Trophoblast cell (in vitro differentiated cells and primary cell): Measurements from ENCODE around the gene INSYN2B.
A peak's percentile ranks its signal among the peaks of the same experiment; 100 is the strongest.

Source experiments
- DNase-seq, 2 donors: peaks; one replicate each; pipeline ENCODE4 v3.0.0-alpha.2; 2016
- H2AFZ ChIP-seq: 2 replicates; pipeline ENCODE4 v1.6.1; 2013; ENCODE audit warnings: low read length, moderate library complexity, mild to moderate bottlenecking; ENCODE audit not compliant: insufficient read depth, poor library complexity
- H2AK5ac ChIP-seq: 2 replicates; pipeline ENCODE4 v1.6.1; 2013; ENCODE audit warnings: mild to moderate bottlenecking, low read length
- H2BK120ac ChIP-seq: 2 replicates; pipeline ENCODE4 v1.6.1; 2013; ENCODE audit warnings: low read length, mild to moderate bottlenecking, moderate library complexity; ENCODE audit not compliant: insufficient read depth, poor library complexity
- H2BK12ac ChIP-seq: 2 replicates; pipeline ENCODE4 v1.6.1; 2013; ENCODE audit warnings: mild to moderate bottlenecking, low read length, moderate library complexity
- H2BK5ac ChIP-seq: 2 replicates; pipeline ENCODE4 v1.6.1; 2013; ENCODE audit warnings: low read length, low read depth, moderate library complexity, mild to moderate bottlenecking; ENCODE audit not compliant: poor library complexity
- H3K14ac ChIP-seq: 2 replicates; pipeline ENCODE4 v1.6.1; 2013; ENCODE audit warnings: mild to moderate bottlenecking, low read length
- H3K18ac ChIP-seq: 2 replicates; pipeline ENCODE4 v1.6.1; 2013; ENCODE audit warnings: mild to moderate bottlenecking, low read length
- H3K23ac ChIP-seq: 2 replicates; pipeline ENCODE4 v1.6.1; 2013; ENCODE audit warnings: low read length
- H3K27ac ChIP-seq: 2 replicates; pipeline ENCODE4 v1.5.1; 2013; ENCODE audit warnings: low read depth, mild to moderate bottlenecking, inconsistent platforms, low read length, moderate library complexity
- H3K27me3 ChIP-seq: 2 replicates; pipeline ENCODE4 v1.6.1; 2013; ENCODE audit warnings: inconsistent platforms, mild to moderate bottlenecking, low read length, moderate library complexity; ENCODE audit not compliant: insufficient read depth
- H3K36me3 ChIP-seq, 2 experiments: 1 replicate in 1 of 2; 2 replicates in 1 of 2; pipeline ENCODE4 v1.6.1; 2013; ENCODE audit warnings: low read length in 2 of 2, mild to moderate bottlenecking in 2 of 2, moderate library complexity in 1 of 2; ENCODE audit not compliant: insufficient read depth in 2 of 2, control insufficient read depth in 1 of 2
- H3K4ac ChIP-seq: 2 replicates; pipeline ENCODE4 v1.6.1; 2013; ENCODE audit warnings: low read depth, mild to moderate bottlenecking, low read length, moderate library complexity
- H3K4me1 ChIP-seq, 2 experiments: 1 replicate in 1 of 2; 2 replicates in 1 of 2; pipeline ENCODE4 v1.6.1; 2013; ENCODE audit warnings: low read length in 2 of 2, mild to moderate bottlenecking in 2 of 2, moderate library complexity in 1 of 2; ENCODE audit not compliant: insufficient read depth in 2 of 2, control insufficient read depth in 1 of 2
- H3K4me2 ChIP-seq: 2 replicates; pipeline ENCODE4 v1.6.1; 2013; ENCODE audit warnings: inconsistent platforms, mild to moderate bottlenecking, low read length, moderate library complexity
- H3K4me3 ChIP-seq: 2 replicates; pipeline ENCODE4 v1.5.1; 2013; ENCODE audit warnings: mild to moderate bottlenecking, low read depth, low read length, inconsistent platforms
- H3K79me1 ChIP-seq: one replicate; pipeline ENCODE4 v1.6.1; 2013; ENCODE audit warnings: low read length
- H3K79me2 ChIP-seq: 2 replicates; pipeline ENCODE4 v1.6.1; 2013; ENCODE audit warnings: low read length, mild to moderate bottlenecking; ENCODE audit not compliant: control insufficient read depth, insufficient read depth, poor library complexity
- H3K9ac ChIP-seq: 2 replicates; pipeline ENCODE4 v1.6.1; 2013; ENCODE audit warnings: mild to moderate bottlenecking, low read length
- H3K9me3 ChIP-seq: 2 replicates; pipeline ENCODE4 v1.6.1; 2013; ENCODE audit warnings: low read depth, mild to moderate bottlenecking, control low read depth, inconsistent platforms, low read length; ENCODE audit not compliant: insufficient read depth
- H4K12ac ChIP-seq: 2 replicates; pipeline ENCODE4 v1.6.1; 2013; ENCODE audit warnings: low read depth, mild to moderate bottlenecking, low read length, moderate library complexity
- H4K8ac ChIP-seq: 2 replicates; pipeline ENCODE4 v1.6.1; 2013; ENCODE audit warnings: low read depth, mild to moderate bottlenecking, low read length, moderate library complexity
- H4K91ac ChIP-seq: one replicate; pipeline ENCODE4 v1.6.1; 2013; ENCODE audit warnings: low read depth, mild to moderate bottlenecking, low read length, moderate library complexity
- WGBS: extraction: QIAGEN DNeasy Blood & Tissue Kit; methylation state at CpG from one replicate; pipeline ENCODE4 v1.1.7; 2013; ENCODE audit warnings: missing lambda C conversion rate; ENCODE audit not compliant: insufficient read length, insufficient coverage; ENCODE audit errors: extremely low coverage; 5-methylcytosine and 5-hydroxymethylcytosine counted together

The INSYN2B gene

DNA sequence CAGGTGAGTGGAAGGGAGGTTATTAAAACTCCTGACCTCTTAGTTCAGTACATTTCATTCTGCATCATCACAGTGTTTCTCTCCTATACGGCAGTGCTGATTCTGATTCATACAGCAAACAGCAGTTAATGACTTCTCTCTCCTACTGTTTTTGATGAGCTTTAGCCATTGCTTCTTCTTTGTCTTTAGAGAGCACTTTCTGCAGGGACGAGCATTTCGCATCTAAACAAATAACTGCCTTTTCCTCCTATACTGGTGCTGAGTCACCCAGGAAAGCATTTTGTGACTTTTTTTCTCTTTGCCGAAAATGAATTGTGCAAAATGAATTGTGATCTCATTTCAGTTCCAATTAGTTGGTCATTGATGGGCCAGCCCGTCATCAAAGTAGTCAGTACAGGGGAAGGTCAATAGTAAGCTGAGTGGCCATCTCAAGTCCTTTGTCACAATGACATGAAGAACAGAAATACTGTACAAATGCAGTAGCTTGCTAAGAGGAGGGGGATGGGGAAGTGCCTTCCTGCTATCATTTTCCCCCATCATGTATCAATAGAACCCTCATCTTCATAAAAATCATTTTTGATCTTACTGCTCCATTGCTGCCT lies 98.5 kb downstream of the INSYN2B start:
- no peaks in the 10 kb centered on the region for H3K9me3 ChIP-seq
- H4K8ac ChIP-seq = no peak overlapping the region
- no peak overlapping the region for H2AFZ ChIP-seq
- no peak overlapping the region for H3K18ac ChIP-seq
- H2BK120ac ChIP-seq = no peak overlapping the region
- H2AK5ac ChIP-seq = no peak overlapping the region
- no peak overlapping the region for H3K4ac ChIP-seq
- no peak overlapping the region for H3K14ac ChIP-seq
- no peak overlapping the region for H3K4me3 ChIP-seq
- no peak overlapping the region for H3K27ac ChIP-seq
- H3K4me2 ChIP-seq = no peak overlapping the region
- H3K79me2 ChIP-seq = no peaks in the 10 kb centered on the region
- H2BK12ac ChIP-seq = no peak overlapping the region
- H4K12ac ChIP-seq = no peak overlapping the region
- H3K27me3 ChIP-seq = no peaks in the 10 kb centered on the region
- DNase-seq = no peak
- H3K23ac ChIP-seq = no peak overlapping the region
- no peak overlapping the region for H3K9ac ChIP-seq
- no peaks in the 10 kb centered on the region for H3K79me1 ChIP-seq
- WGBS = no CpG with 5 or more reads among the region's 5 CpGs
- no peak overlapping the region for H2BK5ac ChIP-seq
- H3K36me3 ChIP-seq = no peaks in the 10 kb centered on the region
- no peaks in the 10 kb centered on the region for H3K4me1 ChIP-seq
- H4K91ac ChIP-seq = no peak overlapping the region

DNA sequence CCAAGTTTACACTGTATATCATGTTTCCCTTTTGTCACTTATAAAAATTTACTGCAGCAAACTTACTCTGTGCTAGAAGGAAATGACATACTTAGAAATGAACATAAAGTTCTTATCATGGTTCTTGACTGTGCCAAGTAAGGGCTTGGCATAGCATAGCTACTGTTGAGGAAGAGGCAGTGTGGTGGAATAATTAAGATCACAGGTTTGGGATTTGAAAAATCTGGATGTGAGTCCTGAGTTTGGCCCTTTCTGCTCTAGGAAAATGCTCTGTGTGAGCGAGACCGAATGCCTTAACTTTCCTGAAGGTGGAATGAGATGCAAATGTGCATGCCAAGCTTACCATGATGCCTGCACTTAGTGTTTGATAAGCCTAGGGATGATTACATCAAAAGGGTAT lies 99.5 kb downstream of the INSYN2B start:
- Histone ChIP-seq H2BK12ac (no peak overlapping the region), H3K9me3 (no peaks in the 10 kb centered on the region), H4K8ac (no peak overlapping the region), H3K27me3 (no peaks in the 10 kb centered on the region), H3K18ac (no peak overlapping the region), H3K4me2 (no peak overlapping the region), H3K23ac (no peak overlapping the region), H2AFZ (no peak overlapping the region), H3K79me1 (no peaks in the 10 kb centered on the region), H2AK5ac (no peak overlapping the region), H3K27ac (no peak overlapping the region), H2BK120ac (no peak overlapping the region), H4K12ac (no peak overlapping the region), H4K91ac (no peak overlapping the region), H3K4ac (no peak overlapping the region), H2BK5ac (no peak overlapping the region), H3K14ac (no peak overlapping the region), H3K4me3 (no peak overlapping the region), H3K79me2 (no peaks in the 10 kb centered on the region), H3K4me1 (no peaks in the 10 kb centered on the region), H3K9ac (no peak overlapping the region), H3K36me3 (no peaks in the 10 kb centered on the region)
- no CpG with 5 or more reads among the region's 2 CpGs for WGBS
- DNase-seq = no peak

DNA sequence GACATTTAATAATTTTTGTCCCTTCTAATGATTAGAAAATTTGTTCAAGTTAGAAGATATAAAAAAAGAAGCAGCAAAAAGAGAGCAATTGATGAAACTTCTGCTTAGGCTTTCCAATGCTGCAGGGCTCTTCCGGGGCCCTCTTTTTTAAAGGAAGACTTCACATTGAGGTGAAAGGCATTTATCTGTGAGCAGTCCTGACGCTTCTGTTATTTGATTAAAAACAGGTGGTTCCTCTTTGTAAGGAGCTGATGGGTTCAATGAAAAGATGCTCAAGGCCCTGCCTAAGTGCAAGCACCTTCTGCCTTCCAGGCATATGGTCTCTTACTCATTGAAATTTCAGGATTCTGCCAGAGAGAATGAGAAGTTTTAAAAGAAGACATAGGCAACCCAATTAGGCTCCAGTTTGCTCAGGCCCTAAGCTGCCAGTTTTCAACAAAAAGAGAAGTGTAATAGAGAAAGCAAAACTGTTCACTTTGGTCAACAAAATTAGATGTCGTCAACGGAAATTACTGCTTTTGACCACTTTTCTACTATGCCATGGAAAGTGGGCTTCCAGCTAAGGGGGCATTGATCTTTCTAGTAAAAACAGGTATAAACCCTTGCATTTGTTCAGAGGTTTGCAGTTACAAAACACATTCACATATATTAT lies 100.2 kb downstream of the INSYN2B start:
- Histone ChIP-seq H3K4ac (no peak overlapping the region), H4K8ac (no peak overlapping the region), H3K79me1 (no peaks in the 10 kb centered on the region), H2BK5ac (no peak overlapping the region), H3K9ac (no peak overlapping the region), H3K4me1 (no peaks in the 10 kb centered on the region), H3K36me3 (no peaks in the 10 kb centered on the region), H3K27me3 (no peaks in the 10 kb centered on the region), H2AFZ (no peak overlapping the region), H3K4me3 (no peak overlapping the region), H4K91ac (no peak overlapping the region), H2AK5ac (no peak overlapping the region), H4K12ac (no peak overlapping the region), H3K4me2 (no peak overlapping the region), H3K14ac (no peak overlapping the region), H2BK12ac (no peak overlapping the region), H2BK120ac (no peak overlapping the region), H3K27ac (no peak overlapping the region), H3K18ac (no peak overlapping the region), H3K79me2 (no peaks in the 10 kb centered on the region), H3K23ac (no peak overlapping the region), H3K9me3 (no peaks in the 10 kb centered on the region)
- WGBS = no CpG with 5 or more reads among the region's 4 CpGs
- DNase-seq = no peak

DNA sequence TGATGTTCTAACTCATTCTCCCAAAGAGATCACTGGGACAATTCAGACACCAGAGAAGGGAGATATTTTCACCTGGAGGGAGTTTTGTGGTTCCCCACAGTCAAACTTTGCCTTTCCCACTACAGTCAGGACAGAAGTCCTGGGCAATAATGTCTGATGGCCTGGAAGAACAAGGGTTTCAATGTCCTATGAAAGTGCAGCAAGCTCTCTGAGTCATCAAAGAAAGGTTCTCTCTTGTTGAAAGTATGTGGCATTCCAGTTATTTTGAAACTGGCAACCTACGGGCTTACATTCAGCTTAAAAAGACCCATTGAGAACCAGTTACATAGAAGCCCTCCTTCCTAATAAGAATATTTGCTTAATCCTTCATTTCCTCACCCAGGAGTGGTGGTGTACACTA lies 103.9 kb downstream of the INSYN2B start:
- DNase-seq = peak in 1 of 2 donors; percentile 55
- Histone ChIP-seq H4K8ac (no peak overlapping the region), H3K4ac (no peak overlapping the region), H3K27me3 (no peaks in the 10 kb centered on the region), H4K12ac (no peak overlapping the region), H2AK5ac (no peak overlapping the region), H3K4me2 (no peak overlapping the region), H4K91ac (no peak overlapping the region), H3K27ac (no peak overlapping the region), H3K23ac (no peak overlapping the region), H3K14ac (no peak overlapping the region), H3K9me3 (no peaks in the 10 kb centered on the region), H2AFZ (no peak overlapping the region), H2BK12ac (no peak overlapping the region), H2BK5ac (no peak overlapping the region), H3K36me3 (no peaks in the 10 kb centered on the region), H3K79me2 (no peaks in the 10 kb centered on the region), H2BK120ac (no peak overlapping the region), H3K9ac (no peak overlapping the region), H3K4me3 (no peak overlapping the region), H3K79me1 (no peaks in the 10 kb centered on the region), H3K18ac (no peak overlapping the region), H3K4me1 (no peaks in the 10 kb centered on the region)
- WGBS = no CpG with 5 or more reads among the region's 1 CpG
